ENCODE results near the gene PRDX1.

The PRDX1 gene

DNA sequence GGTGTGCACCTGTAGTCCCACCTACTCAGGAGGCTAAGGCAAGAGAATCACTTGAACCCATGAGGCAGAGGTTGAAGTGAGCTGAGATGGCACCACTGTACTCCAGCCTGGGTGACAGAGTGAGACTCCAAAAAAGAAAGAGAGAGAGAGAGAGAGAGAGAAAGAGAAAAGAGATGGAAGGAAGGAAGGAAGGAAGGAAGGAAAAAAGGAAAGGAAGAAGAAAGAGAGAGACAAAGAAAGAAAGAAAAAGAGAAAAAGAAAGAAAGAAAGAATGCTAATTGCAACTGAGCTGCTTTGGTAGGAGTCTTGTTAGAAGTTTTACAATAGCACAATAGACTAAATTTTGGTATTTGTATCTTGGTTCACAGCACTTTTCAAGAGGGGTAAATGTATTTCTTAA lies 56.4 kb downstream of the PRDX1 start:
- DNase-seq (ENCODE audit: low read depth, low spot score), result no peak
- in situ Hi-C loops (cut with HindIII; ENCODE audit: low sequenced_read_pairs), result no loop called here
- H3K4me3 ChIP-seq (ENCODE audit: low read depth, low read length), result no peak overlapping the region
- TF ChIP-seq CTCF (IDR thresholded peaks at IDR 0.05; ENCODE audit: low read depth, low read length), result no peak

Measured in astrocyte of the spinal cord (primary cell).